Measurements from ENCODE around the gene YIPF4. TPM values are rescaled to one million over a fixed set of nuclear protein-coding genes. Genes with fewer than 3 reads are reported as not detected.

The YIPF4 gene
- total RNA-seq, 1 donor from 2014 or later = 21.6 TPM

DNA sequence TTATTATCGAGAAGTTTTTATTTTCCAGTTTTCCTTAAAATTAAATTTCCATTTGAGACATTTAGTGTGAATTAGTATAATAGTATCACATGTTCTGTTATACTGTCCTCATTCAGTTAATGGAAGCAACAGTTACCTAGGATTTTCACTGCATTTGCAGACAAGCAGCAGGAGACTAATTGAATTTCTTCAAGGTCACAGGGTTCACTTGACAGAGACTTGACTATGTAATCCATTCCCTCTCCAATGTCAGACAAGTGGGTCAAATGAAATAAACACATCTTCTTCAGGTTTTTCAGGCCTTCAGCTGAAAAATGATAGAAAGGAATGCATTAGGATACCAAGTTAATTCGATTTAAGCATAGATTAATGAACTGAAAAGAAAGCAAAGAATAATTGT lies 39.7 kb upstream of the YIPF4 start:
- TF ChIP-seq, protein P1, sequence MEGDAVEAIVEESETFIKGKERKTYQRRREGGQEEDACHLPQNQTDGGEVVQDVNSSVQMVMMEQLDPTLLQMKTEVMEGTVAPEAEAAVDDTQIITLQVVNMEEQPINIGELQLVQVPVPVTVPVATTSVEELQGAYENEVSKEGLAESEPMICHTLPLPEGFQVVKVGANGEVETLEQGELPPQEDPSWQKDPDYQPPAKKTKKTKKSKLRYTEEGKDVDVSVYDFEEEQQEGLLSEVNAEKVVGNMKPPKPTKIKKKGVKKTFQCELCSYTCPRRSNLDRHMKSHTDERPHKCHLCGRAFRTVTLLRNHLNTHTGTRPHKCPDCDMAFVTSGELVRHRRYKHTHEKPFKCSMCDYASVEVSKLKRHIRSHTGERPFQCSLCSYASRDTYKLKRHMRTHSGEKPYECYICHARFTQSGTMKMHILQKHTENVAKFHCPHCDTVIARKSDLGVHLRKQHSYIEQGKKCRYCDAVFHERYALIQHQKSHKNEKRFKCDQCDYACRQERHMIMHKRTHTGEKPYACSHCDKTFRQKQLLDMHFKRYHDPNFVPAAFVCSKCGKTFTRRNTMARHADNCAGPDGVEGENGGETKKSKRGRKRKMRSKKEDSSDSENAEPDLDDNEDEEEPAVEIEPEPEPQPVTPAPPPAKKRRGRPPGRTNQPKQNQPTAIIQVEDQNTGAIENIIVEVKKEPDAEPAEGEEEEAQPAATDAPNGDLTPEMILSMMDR (IDR thresholded peaks at IDR 0.05; ENCODE audit: insufficient read depth, low read length, poor library complexity, severe bottlenecking) = no peak

DNA sequence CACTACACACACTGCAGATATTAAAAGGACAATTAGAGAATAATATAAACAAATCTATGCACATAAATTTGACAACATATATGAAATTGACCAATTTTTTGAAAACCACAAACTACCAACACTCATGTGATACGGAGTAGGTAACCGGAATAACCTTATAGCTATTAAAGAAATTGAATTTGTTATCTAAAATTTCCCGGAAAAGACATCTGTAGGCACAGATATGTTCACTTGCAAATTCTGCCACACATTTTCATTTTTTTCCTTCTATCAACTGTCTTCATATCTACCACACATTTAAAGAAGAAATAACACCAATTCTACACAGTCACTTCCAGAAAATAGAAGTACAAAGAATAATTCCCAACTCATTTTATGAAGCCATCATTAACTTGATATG lies 35.4 kb upstream of the YIPF4 start:
- no peaks in the 10 kb centered on the region for H3K36me3 ChIP-seq (ENCODE audit: control insufficient read depth, insufficient read depth, low read length)
- no peaks in the 10 kb centered on the region for H3K27me3 ChIP-seq (ENCODE audit: control insufficient read depth, insufficient read depth, low read length)
- H3K4me3 ChIP-seq (ENCODE audit: low read depth, low read length) = no peak overlapping the region
- no peak for DNase-seq (ENCODE audit: low read depth)
- TF ChIP-seq, protein P1 (IDR thresholded peaks at IDR 0.05; ENCODE audit: insufficient read depth, low read length, poor library complexity, severe bottlenecking) = no peak

More for the DNA sequence above, 39.7 kb upstream of the YIPF4 start:
- DNase-seq (ENCODE audit: low read depth) = no peak
- no peaks in the 10 kb centered on the region for H3K36me3 ChIP-seq (ENCODE audit: control insufficient read depth, insufficient read depth, low read length)
- no peak overlapping the region for H3K4me3 ChIP-seq (ENCODE audit: low read depth, low read length)
- no peaks in the 10 kb centered on the region for H3K27me3 ChIP-seq (ENCODE audit: control insufficient read depth, insufficient read depth, low read length)

- no peaks in the 10 kb centered on the region for H3K36me3 ChIP-seq (ENCODE audit: control insufficient read depth, insufficient read depth, low read length)
- TF ChIP-seq, protein P1 (IDR thresholded peaks at IDR 0.05; ENCODE audit: insufficient read depth, low read length, poor library complexity, severe bottlenecking) = no peak
- DNase-seq (ENCODE audit: low read depth) = no peak
- H3K4me3 ChIP-seq (ENCODE audit: low read depth, low read length) = no peak overlapping the region
- H3K27me3 ChIP-seq (ENCODE audit: control insufficient read depth, insufficient read depth, low read length) = no peaks in the 10 kb centered on the region
These were observed 30.8 kb upstream of the YIPF4 start for GRCh38 chr2:32246911-32247310.

- TF ChIP-seq, protein P1 (IDR thresholded peaks at IDR 0.05; ENCODE audit: insufficient read depth, low read length, poor library complexity, severe bottlenecking) = no peak
- DNase-seq (ENCODE audit: low read depth) = no peak
- Histone ChIP-seq H3K36me3 (ENCODE audit: control insufficient read depth, insufficient read depth, low read length) (no peaks in the 10 kb centered on the region), H3K4me3 (ENCODE audit: low read depth, low read length) (no peak overlapping the region), H3K27me3 (ENCODE audit: control insufficient read depth, insufficient read depth, low read length) (no peaks in the 10 kb centered on the region)
These were observed 29.4 kb upstream of the YIPF4 start for GRCh38 chr2:32248299-32248698.

- no peaks in the 10 kb centered on the region for H3K36me3 ChIP-seq (ENCODE audit: control insufficient read depth, insufficient read depth, low read length)
These were observed 27.9 kb upstream of the YIPF4 start for GRCh38 chr2:32249731-32250236.

DNA sequence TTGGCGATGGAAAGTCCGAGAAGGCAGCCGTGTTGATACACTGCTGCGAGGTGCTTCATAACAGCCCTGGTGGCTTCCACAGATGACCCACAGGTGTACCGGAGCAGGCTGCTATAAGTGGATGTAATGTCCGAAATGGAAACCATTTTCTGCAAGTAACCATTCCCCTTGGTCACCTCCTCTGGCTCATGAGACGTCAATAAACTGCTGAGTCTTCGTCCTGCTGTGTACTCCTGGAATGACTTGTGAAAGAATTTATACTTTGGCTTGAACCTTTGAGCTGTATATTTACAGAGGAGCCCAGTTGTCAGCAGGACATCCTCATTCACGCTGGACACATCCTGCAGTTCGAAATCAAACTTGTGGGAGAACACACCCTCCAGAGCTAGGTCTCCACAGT lies 27.4 kb upstream of the YIPF4 start:
- no peak for DNase-seq (ENCODE audit: low read depth)
- TF ChIP-seq, protein P1 (IDR thresholded peaks at IDR 0.05; ENCODE audit: insufficient read depth, low read length, poor library complexity, severe bottlenecking) = no peak
- H3K36me3 ChIP-seq (ENCODE audit: control insufficient read depth, insufficient read depth, low read length) = no peaks in the 10 kb centered on the region
- H3K4me3 ChIP-seq (ENCODE audit: low read depth, low read length) = no peak overlapping the region
- H3K27me3 ChIP-seq (ENCODE audit: control insufficient read depth, insufficient read depth, low read length) = no peaks in the 10 kb centered on the region

More at GRCh38 chr2:32249731-32250236, 27.9 kb upstream of the YIPF4 start:
- DNase-seq (ENCODE audit: low read depth) = no peak
- Histone ChIP-seq H3K27me3 (ENCODE audit: control insufficient read depth, insufficient read depth, low read length) (no peaks in the 10 kb centered on the region), H3K4me3 (ENCODE audit: low read depth, low read length) (no peak overlapping the region)
- TF ChIP-seq, protein P1 (IDR thresholded peaks at IDR 0.05; ENCODE audit: insufficient read depth, low read length, poor library complexity, severe bottlenecking) = no peak
